Measurements from ENCODE around the gene ACACA. TPM values are rescaled to one million over a fixed set of nuclear protein-coding genes. Genes with fewer than 3 reads are reported as not detected.

The ACACA gene
- total RNA-seq, 4 donors from 2014 or later, result 4.7 to 75.1 (median 41.9) TPM

DNA sequence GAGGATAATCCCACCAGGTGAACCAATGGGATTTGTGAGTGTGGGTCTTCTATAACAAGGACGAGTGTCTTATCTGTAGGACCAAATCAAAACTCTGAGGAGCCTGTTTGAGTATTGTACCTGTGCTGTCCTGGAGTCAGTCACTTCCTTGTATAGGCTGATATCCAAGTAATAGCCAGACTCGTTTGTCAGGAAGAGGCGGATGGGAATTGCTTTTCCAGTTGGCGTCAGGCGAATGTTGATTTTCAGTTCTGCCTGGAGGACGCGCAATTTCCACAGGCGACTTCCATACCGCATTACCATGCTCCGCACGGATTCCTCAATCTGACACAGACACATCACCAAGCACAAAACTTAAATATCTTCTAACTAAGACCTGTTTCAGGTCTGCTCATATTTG, 218.5 kb downstream of the ACACA start:
- no peak for DNase-seq
- H3K27me3 ChIP-seq, result no peaks in the 10 kb centered on the region
- intact Hi-C loops (cut with DNase I; ENCODE audit: low total_unique reads), result no loop called here
- H3K9me3 ChIP-seq, result no peaks in the 10 kb centered on the region
- H3K27ac ChIP-seq, result no peak overlapping the region
- TF ChIP-seq, protein P1, sequence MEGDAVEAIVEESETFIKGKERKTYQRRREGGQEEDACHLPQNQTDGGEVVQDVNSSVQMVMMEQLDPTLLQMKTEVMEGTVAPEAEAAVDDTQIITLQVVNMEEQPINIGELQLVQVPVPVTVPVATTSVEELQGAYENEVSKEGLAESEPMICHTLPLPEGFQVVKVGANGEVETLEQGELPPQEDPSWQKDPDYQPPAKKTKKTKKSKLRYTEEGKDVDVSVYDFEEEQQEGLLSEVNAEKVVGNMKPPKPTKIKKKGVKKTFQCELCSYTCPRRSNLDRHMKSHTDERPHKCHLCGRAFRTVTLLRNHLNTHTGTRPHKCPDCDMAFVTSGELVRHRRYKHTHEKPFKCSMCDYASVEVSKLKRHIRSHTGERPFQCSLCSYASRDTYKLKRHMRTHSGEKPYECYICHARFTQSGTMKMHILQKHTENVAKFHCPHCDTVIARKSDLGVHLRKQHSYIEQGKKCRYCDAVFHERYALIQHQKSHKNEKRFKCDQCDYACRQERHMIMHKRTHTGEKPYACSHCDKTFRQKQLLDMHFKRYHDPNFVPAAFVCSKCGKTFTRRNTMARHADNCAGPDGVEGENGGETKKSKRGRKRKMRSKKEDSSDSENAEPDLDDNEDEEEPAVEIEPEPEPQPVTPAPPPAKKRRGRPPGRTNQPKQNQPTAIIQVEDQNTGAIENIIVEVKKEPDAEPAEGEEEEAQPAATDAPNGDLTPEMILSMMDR (IDR thresholded peaks at IDR 0.05), result no peak
- no peak for TF ChIP-seq POLR2A (IDR thresholded peaks at IDR 0.05)
- H3K4me1 ChIP-seq, result no peaks in the 10 kb centered on the region
- H3K36me3 ChIP-seq, result no peaks in the 10 kb centered on the region
- no peak overlapping the region for H3K4me3 ChIP-seq

DNA sequence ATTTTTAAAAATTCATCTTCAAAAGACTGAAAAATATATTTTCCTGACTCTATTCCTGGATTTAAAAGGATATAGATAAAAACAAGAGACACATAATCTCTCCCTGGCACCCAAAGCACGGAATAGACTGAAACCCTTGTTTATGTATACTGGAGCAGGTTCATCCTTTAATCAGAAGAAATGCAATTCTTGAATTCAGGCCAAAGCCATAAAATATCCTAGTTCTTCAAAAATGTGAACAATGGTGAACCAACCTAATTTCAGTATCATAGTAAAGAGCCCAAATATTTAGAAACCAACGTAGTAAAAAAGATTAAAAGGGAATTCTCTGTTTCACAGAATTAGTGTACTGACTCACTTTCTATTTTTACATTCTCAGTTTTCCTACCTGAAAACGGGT, 219.4 kb downstream of the ACACA start:
- H3K27ac ChIP-seq, result no peak overlapping the region
- no peaks in the 10 kb centered on the region for H3K4me1 ChIP-seq
- DNase-seq, result no peak
- no peaks in the 10 kb centered on the region for H3K9me3 ChIP-seq
- intact Hi-C loops (cut with DNase I; ENCODE audit: low total_unique reads), result no loop called here
- TF ChIP-seq, protein P1 (IDR thresholded peaks at IDR 0.05), result no peak
- TF ChIP-seq POLR2A (IDR thresholded peaks at IDR 0.05), result no peak
- no peaks in the 10 kb centered on the region for H3K36me3 ChIP-seq
- H3K27me3 ChIP-seq, result no peaks in the 10 kb centered on the region
- H3K4me3 ChIP-seq, result no peak overlapping the region

- no peak for TF ChIP-seq POLR2A (IDR thresholded peaks at IDR 0.05)
- TF ChIP-seq, protein P1 (IDR thresholded peaks at IDR 0.05), result no peak
- Histone ChIP-seq H3K27ac (no peak overlapping the region), H3K27me3 (no peaks in the 10 kb centered on the region), H3K4me1 (no peaks in the 10 kb centered on the region), H3K9me3 (no peaks in the 10 kb centered on the region), H3K4me3 (no peak overlapping the region), H3K36me3 (no peaks in the 10 kb centered on the region)
- no peak for DNase-seq
- intact Hi-C loops (cut with DNase I; ENCODE audit: low total_unique reads), result no loop called here
Observed at GRCh38 chr17:37182786-37183465, 223.7 kb downstream of the ACACA start.

DNA sequence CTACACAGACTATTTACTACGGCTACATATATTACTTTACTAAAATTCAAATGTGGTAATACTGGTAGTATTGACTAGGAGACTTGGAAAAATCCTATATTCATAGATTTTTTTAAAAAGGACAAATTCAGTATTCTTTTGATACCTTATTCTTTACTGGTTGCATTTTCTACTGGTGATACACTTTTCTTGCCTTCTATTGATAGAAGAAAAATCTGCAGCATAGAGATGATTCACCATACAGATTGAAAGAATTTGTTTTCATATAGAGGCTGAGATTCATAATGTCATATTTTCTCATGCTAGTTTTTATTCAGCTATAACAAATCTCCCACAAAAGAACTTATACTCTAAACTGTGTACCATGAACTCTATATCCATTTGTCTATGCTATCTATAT, 226.3 kb downstream of the ACACA start:
- no peak for TF ChIP-seq POLR2A (IDR thresholded peaks at IDR 0.05)
- TF ChIP-seq, protein P1 (IDR thresholded peaks at IDR 0.05), result no peak
- intact Hi-C loops (cut with DNase I; ENCODE audit: low total_unique reads), result no loop called here
- no peaks in the 10 kb centered on the region for H3K27me3 ChIP-seq
- H3K36me3 ChIP-seq, result no peaks in the 10 kb centered on the region
- H3K4me1 ChIP-seq, result no peaks in the 10 kb centered on the region
- no peaks in the 10 kb centered on the region for H3K9me3 ChIP-seq
- H3K4me3 ChIP-seq, result no peak overlapping the region
- DNase-seq, result no peak
- H3K27ac ChIP-seq, result no peak overlapping the region

DNA sequence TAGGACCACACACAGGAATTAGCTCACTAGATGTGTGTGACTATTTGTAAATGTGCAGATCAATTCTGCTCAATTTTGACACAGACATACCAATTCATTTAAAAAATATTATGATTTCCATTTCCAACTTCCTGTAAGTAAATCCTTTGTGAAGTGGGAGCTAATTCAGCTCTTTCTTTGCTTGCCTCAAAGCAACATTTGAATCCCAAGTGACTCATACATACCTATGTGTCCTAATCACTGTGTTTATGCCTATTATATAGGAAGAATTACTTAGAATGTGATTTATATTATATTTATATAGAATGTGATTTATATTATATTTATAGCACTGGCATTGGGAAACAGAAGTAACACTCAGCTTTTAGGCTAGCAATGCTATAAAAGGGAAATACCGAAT, 226.7 kb downstream of the ACACA start:
- Histone ChIP-seq H3K27ac (no peak overlapping the region), H3K4me3 (no peak overlapping the region), H3K9me3 (no peaks in the 10 kb centered on the region), H3K36me3 (no peaks in the 10 kb centered on the region), H3K27me3 (no peaks in the 10 kb centered on the region), H3K4me1 (no peaks in the 10 kb centered on the region)
- no peak for DNase-seq
- no peak for TF ChIP-seq POLR2A (IDR thresholded peaks at IDR 0.05)
- TF ChIP-seq, protein P1 (IDR thresholded peaks at IDR 0.05), result no peak
- intact Hi-C loops (cut with DNase I; ENCODE audit: low total_unique reads), result no loop called here

Measured in uterus (tissue), 4 donors.